Measurements from ENCODE around the gene DNAAF2.

The DNAAF2 gene

DNA sequence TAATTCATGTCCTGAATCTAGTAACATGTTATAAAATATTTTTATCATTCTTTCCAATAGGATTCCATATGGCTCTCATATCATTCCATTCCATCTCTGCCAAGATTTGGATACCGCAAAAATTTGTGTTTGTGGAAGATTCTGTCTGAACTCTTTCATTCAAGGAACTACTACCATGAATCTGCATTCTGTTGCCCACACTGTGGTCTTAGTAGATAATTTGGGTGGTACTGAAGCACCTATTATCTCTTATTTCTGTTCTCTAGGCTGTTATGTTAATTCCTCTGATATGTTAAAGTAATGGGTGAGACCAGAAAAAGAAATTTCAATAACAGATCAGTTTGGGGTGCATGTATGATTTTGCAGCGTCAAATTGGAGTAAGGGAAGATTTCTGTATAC lies 20.8 kb downstream of the DNAAF2 start:
- DNase-seq: no peak
- Histone ChIP-seq H3K4me3 (no peak overlapping the region), H3K9me3 (no peaks in the 10 kb centered on the region), H3K27ac (no peak overlapping the region), H3K4me1 (peaks cover 0 to 11% (median 3%) of the 10 kb centered on the region in 4 donors), H3K36me3 (peaks cover 16 to 31% (median 19%) of the 10 kb centered on the region in 3 donors), H3K27me3 (no peaks in the 10 kb centered on the region)
- TF ChIP-seq, protein P1, sequence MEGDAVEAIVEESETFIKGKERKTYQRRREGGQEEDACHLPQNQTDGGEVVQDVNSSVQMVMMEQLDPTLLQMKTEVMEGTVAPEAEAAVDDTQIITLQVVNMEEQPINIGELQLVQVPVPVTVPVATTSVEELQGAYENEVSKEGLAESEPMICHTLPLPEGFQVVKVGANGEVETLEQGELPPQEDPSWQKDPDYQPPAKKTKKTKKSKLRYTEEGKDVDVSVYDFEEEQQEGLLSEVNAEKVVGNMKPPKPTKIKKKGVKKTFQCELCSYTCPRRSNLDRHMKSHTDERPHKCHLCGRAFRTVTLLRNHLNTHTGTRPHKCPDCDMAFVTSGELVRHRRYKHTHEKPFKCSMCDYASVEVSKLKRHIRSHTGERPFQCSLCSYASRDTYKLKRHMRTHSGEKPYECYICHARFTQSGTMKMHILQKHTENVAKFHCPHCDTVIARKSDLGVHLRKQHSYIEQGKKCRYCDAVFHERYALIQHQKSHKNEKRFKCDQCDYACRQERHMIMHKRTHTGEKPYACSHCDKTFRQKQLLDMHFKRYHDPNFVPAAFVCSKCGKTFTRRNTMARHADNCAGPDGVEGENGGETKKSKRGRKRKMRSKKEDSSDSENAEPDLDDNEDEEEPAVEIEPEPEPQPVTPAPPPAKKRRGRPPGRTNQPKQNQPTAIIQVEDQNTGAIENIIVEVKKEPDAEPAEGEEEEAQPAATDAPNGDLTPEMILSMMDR (IDR thresholded peaks at IDR 0.05): no peak
- intact Hi-C loops (cut with DNase I; ENCODE audit: low total_unique reads): no loop called here

DNA sequence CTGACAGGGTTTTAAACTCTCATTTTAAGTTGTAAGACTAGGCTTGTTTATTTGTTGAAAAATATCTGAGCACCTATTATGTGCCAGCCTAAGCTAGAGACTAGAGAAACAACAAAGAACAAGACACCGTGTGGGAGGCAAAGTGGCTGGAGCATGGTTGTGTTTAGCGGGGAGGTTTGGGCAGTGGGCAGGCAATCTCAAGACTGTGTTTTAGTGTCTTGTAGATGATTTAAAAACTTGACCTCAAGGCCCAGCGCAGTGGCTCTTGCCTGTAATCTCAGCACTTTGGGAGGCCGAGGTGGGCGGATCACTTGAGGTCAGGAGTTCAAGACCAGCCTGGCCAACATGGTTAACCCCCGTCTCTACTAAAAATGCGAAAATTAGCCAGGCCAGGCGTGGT lies 22.4 kb downstream of the DNAAF2 start:
- H3K4me1 ChIP-seq: no peaks in the 10 kb centered on the region
- intact Hi-C loops (cut with DNase I; ENCODE audit: low total_unique reads): no loop called here
- H3K27ac ChIP-seq: no peak overlapping the region
- peaks cover 2 to 19% (median 7%) of the 10 kb centered on the region in 3 donors for H3K36me3 ChIP-seq
- H3K27me3 ChIP-seq: no peaks in the 10 kb centered on the region
- TF ChIP-seq, protein P1 (IDR thresholded peaks at IDR 0.05): no peak
- no peaks in the 10 kb centered on the region for H3K9me3 ChIP-seq
- DNase-seq: peak in 1 of 2 donors; percentile 24
- no peak overlapping the region for H3K4me3 ChIP-seq

DNA sequence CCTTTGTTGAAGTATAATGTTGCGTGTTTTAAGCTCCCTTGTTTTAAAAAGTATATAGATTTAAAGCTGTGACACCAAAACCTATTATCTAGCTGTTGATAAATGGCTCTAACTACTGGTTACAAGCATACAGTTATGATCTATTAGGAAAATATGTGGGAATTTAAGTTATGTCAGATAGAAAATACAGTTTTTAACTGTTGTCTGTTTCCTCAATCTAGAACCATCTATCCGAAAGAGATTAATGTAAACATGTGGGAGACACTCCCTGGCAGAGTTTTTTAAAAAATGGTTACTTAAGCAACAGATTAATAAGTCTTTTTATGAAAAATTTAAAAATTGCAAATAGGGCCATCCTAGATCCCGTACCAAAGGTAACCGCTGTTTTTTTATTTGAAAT lies 22.8 kb downstream of the DNAAF2 start:
- peaks cover 5 to 16% (median 5%) of the 10 kb centered on the region in 3 donors for H3K36me3 ChIP-seq
- TF ChIP-seq, protein P1 (IDR thresholded peaks at IDR 0.05): no peak
- no peaks in the 10 kb centered on the region for H3K4me1 ChIP-seq
- no peaks in the 10 kb centered on the region for H3K9me3 ChIP-seq
- DNase-seq: no peak
- intact Hi-C loops (cut with DNase I; ENCODE audit: low total_unique reads): no loop called here
- no peaks in the 10 kb centered on the region for H3K27me3 ChIP-seq
- no peak overlapping the region for H3K27ac ChIP-seq
- no peak overlapping the region for H3K4me3 ChIP-seq

DNA sequence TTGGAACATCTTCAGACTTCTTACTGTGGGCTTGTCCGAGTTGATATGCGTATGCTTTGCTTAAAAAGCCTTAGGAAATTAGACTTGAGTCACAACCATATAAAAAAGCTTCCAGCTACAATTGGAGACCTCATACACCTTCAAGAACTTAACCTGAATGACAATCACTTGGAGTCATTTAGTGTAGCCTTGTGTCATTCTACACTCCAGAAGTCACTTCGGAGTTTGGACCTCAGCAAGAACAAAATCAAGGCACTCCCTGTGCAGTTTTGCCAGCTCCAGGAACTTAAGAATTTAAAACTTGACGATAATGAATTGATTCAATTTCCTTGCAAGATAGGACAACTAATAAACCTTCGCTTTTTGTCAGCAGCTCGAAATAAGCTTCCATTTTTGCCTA lies 27.5 kb downstream of the DNAAF2 start:
- no peaks in the 10 kb centered on the region for H3K27me3 ChIP-seq
- no peaks in the 10 kb centered on the region for H3K4me1 ChIP-seq
- intact Hi-C loops (cut with DNase I; ENCODE audit: low total_unique reads): no loop called here
- H3K27ac ChIP-seq: no peak overlapping the region
- H3K9me3 ChIP-seq: no peaks in the 10 kb centered on the region
- no peak overlapping the region for H3K4me3 ChIP-seq
- no peak for DNase-seq
- H3K36me3 ChIP-seq: peaks cover 1 to 11% (median 5%) of the 10 kb centered on the region in 3 donors
- TF ChIP-seq, protein P1 (IDR thresholded peaks at IDR 0.05): no peak

DNA sequence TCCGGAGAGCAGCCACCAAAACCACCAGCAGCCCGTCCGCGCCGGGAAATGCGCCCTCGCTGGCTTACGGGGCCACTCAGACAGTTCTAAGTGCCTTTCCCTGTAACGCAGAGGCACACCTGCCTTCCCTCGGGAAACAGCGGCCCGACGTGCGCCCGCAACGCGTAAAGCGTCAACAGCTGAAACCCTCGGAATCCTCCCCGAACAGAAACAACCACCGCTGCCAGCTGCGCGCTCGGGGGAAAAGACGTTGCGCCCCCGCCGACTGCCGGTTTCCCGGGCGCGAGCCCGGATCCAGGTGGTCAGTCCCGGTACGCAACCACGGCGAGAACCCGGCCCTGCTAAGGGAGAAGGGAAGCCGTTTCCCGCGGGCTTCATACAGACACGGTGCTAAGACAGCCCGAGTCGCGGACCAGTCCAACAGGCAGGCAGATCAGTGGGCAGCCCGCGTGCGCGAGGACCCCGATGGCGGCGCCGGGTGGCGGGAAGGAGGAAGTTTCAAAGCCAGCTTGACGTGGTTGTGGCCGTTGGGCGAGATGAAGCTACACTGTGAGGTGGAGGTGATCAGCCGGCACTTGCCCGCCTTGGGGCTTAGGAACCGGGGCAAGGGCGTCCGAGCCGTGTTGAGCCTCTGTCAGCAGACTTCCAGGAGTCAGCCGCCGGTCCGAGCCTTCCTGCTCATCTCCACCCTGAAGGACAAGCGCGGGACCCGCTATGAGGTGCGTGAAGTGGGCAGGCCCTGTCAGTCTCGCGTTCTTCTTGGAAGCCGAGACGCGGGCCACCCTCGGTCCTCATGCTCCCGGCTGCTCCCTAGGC lies 36.4 kb downstream of the DNAAF2 start, which contains the start of gene LRR1:
Gene LRR1 (plus strand): TSS at position 456 of the 816 bp plus-strand sequence. CDS start 81 bp downstream, at position 537.
- H3K36me3 ChIP-seq: peaks cover 0 to 4% (median 1%) of the 10 kb centered on the region in 3 donors
- H3K4me1 ChIP-seq: peaks cover 0 to 12% (median 4%) of the 10 kb centered on the region in 4 donors
- DNase-seq: peak; percentile 80 to 91
- peak within 1 kb of the TSS; percentile 90 to 93 for H3K27ac ChIP-seq
- TF ChIP-seq, protein P1 (IDR thresholded peaks at IDR 0.05): no peak
- intact Hi-C loops (cut with DNase I; ENCODE audit: low total_unique reads): no loop called here
- H3K4me3 ChIP-seq: peak within 1 kb of the TSS; percentile 70 to 96
- no peaks in the 10 kb centered on the region for H3K27me3 ChIP-seq
- H3K9me3 ChIP-seq: no peaks in the 10 kb centered on the region

Measured in tibial artery (tissue), 4 donors.